ENCODE results near the gene CEP41. TPM values are rescaled to one million over a fixed set of nuclear protein-coding genes. Genes with fewer than 3 reads are reported as not detected.

CEP41 gene
- polyA plus RNA-seq, 1 donor from 2014 or later, result 47.0 TPM

DNA sequence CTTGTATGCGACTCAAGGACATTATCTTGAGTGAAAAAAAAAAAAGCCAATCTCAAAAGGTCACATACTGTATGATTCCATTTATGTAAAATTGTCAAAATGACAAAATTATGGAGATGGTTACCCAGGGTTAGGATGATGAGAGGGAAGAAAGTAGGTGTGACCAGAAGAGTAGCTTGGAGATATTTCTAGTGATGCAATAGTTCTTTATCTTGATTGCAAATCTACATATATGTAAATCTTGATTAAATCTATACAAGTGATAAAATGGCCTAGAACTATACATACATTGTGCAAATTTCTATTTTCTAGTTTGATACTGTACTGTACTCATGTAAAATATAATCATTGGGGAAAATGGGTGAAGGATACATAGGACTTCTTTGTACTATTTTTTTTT, 4.6 kb downstream of the CEP41 start:
- Histone ChIP-seq H3K4me3 (ENCODE audit: low read length) (no peak overlapping the region), H2AFZ (ENCODE audit: low read depth, low read length) (no peak overlapping the region), H3K79me2 (replicated peaks; ENCODE audit: insufficient read depth, low read length) (peaks cover 30% of the 10 kb centered on the region), H3K9me3 (ENCODE audit: low read length) (no peaks in the 10 kb centered on the region), H3K4me2 (ENCODE audit: low read length) (no peak overlapping the region), H4K20me1 (ENCODE audit: insufficient read depth) (no peaks in the 10 kb centered on the region), H3K36me3 (ENCODE audit: insufficient read depth, low read length) (no peaks in the 10 kb centered on the region), H3F3A (ENCODE audit: insufficient read depth, low read length, poor library complexity, severe bottlenecking) (no peaks in the 10 kb centered on the region), H3K27ac (ENCODE audit: low read length) (no peak overlapping the region), H3K9ac (ENCODE audit: low read length) (no peak overlapping the region), H3K9me2 (ENCODE audit: insufficient read depth, low read length) (no peaks in the 10 kb centered on the region), H3K27me3 (ENCODE audit: insufficient read depth, low read depth, low read length) (no peaks in the 10 kb centered on the region)
- TF ChIP-seq MXI1 (conservative IDR thresholded peaks at IDR 0.05; ENCODE audit: poor library complexity, severe bottlenecking) (no peak), TAF1 (IDR thresholded peaks at IDR 0.05; ENCODE audit: low read depth) (no peak), EP300 (conservative IDR thresholded peaks at IDR 0.05; ENCODE audit: poor library complexity, severe bottlenecking) (no peak), RAD21 (conservative IDR thresholded peaks at IDR 0.05) (no peak), POLR2AphosphoS5 (IDR thresholded peaks at IDR 0.05) (no peak), EZH2 (IDR thresholded peaks at IDR 0.05; ENCODE audit: borderline replicate concordance, insufficient read depth, low read length, poor library complexity, severe bottlenecking) (no peak), SMC3 (conservative IDR thresholded peaks at IDR 0.05; ENCODE audit: poor library complexity) (no peak)
- TF ChIP-seq, protein P1, sequence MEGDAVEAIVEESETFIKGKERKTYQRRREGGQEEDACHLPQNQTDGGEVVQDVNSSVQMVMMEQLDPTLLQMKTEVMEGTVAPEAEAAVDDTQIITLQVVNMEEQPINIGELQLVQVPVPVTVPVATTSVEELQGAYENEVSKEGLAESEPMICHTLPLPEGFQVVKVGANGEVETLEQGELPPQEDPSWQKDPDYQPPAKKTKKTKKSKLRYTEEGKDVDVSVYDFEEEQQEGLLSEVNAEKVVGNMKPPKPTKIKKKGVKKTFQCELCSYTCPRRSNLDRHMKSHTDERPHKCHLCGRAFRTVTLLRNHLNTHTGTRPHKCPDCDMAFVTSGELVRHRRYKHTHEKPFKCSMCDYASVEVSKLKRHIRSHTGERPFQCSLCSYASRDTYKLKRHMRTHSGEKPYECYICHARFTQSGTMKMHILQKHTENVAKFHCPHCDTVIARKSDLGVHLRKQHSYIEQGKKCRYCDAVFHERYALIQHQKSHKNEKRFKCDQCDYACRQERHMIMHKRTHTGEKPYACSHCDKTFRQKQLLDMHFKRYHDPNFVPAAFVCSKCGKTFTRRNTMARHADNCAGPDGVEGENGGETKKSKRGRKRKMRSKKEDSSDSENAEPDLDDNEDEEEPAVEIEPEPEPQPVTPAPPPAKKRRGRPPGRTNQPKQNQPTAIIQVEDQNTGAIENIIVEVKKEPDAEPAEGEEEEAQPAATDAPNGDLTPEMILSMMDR (IDR thresholded peaks at IDR 0.05; ENCODE audit: poor library complexity, severe bottlenecking), result no peak
- TF ChIP-seq, protein P2, sequence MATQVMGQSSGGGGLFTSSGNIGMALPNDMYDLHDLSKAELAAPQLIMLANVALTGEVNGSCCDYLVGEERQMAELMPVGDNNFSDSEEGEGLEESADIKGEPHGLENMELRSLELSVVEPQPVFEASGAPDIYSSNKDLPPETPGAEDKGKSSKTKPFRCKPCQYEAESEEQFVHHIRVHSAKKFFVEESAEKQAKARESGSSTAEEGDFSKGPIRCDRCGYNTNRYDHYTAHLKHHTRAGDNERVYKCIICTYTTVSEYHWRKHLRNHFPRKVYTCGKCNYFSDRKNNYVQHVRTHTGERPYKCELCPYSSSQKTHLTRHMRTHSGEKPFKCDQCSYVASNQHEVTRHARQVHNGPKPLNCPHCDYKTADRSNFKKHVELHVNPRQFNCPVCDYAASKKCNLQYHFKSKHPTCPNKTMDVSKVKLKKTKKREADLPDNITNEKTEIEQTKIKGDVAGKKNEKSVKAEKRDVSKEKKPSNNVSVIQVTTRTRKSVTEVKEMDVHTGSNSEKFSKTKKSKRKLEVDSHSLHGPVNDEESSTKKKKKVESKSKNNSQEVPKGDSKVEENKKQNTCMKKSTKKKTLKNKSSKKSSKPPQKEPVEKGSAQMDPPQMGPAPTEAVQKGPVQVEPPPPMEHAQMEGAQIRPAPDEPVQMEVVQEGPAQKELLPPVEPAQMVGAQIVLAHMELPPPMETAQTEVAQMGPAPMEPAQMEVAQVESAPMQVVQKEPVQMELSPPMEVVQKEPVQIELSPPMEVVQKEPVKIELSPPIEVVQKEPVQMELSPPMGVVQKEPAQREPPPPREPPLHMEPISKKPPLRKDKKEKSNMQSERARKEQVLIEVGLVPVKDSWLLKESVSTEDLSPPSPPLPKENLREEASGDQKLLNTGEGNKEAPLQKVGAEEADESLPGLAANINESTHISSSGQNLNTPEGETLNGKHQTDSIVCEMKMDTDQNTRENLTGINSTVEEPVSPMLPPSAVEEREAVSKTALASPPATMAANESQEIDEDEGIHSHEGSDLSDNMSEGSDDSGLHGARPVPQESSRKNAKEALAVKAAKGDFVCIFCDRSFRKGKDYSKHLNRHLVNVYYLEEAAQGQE (IDR thresholded peaks at IDR 0.05; ENCODE audit: borderline replicate concordance), result no peak

DNA sequence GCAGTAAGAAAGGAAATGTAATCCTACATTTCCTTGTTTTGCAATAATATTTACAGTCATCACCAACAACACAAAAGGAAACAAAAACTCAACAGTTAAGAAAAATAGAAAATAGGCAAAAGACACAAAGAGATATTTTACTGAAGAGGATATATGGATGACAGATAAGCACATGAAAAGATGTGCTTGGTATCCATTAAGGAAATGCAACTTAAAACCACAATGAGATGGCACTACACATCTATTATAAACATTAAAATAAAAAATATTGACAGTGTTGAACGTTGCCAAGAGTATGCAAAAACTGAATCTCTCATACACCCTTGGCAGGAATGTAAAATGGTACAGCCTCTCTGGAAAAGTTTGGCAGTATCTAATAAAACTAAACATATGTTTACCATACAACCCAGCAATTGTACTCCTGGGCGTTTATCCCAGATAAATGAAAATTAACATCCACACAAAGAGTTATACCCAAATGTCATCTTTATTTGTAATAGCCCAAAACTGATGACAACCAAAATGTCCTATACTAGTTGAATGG, 5.4 kb downstream of the CEP41 start:
- no peak overlapping the region for H3K4me2 ChIP-seq (ENCODE audit: low read length)
- no peaks in the 10 kb centered on the region for H4K20me1 ChIP-seq (ENCODE audit: insufficient read depth)
- H3K36me3 ChIP-seq (ENCODE audit: insufficient read depth, low read length), result no peaks in the 10 kb centered on the region
- H3K27me3 ChIP-seq (ENCODE audit: insufficient read depth, low read depth, low read length), result no peaks in the 10 kb centered on the region
- no peak overlapping the region for H3K27ac ChIP-seq (ENCODE audit: low read length)
- no peaks in the 10 kb centered on the region for H3K9me3 ChIP-seq (ENCODE audit: low read length)
- TF ChIP-seq EZH2 (IDR thresholded peaks at IDR 0.05; ENCODE audit: borderline replicate concordance, insufficient read depth, low read length, poor library complexity, severe bottlenecking) (no peak), MXI1 (conservative IDR thresholded peaks at IDR 0.05; ENCODE audit: poor library complexity, severe bottlenecking) (no peak), POLR2AphosphoS5 (IDR thresholded peaks at IDR 0.05) (no peak), EP300 (conservative IDR thresholded peaks at IDR 0.05; ENCODE audit: poor library complexity, severe bottlenecking) (no peak), SMC3 (conservative IDR thresholded peaks at IDR 0.05; ENCODE audit: poor library complexity) (no peak), TAF1 (IDR thresholded peaks at IDR 0.05; ENCODE audit: low read depth) (no peak), RAD21 (conservative IDR thresholded peaks at IDR 0.05) (no peak)
- TF ChIP-seq, protein P2 (IDR thresholded peaks at IDR 0.05; ENCODE audit: borderline replicate concordance), result no peak
- TF ChIP-seq, protein P1 (IDR thresholded peaks at IDR 0.05; ENCODE audit: poor library complexity, severe bottlenecking), result no peak
- H3K79me2 ChIP-seq (replicated peaks; ENCODE audit: insufficient read depth, low read length), result peaks cover 30% of the 10 kb centered on the region
- no peak overlapping the region for H2AFZ ChIP-seq (ENCODE audit: low read depth, low read length)
- no peak overlapping the region for H3K4me3 ChIP-seq (ENCODE audit: low read length)
- no peak overlapping the region for H3K9ac ChIP-seq (ENCODE audit: low read length)
- no peaks in the 10 kb centered on the region for H3K9me2 ChIP-seq (ENCODE audit: insufficient read depth, low read length)
- no peaks in the 10 kb centered on the region for H3F3A ChIP-seq (ENCODE audit: insufficient read depth, low read length, poor library complexity, severe bottlenecking)

Measured in neural cell (in vitro differentiated cells).